GM10248 (cell line): ENCODE results near the gene BAIAP2L1.
"Not testable (repeated sequence)": the region's sequence is repeated elsewhere in the genome, so short reads cannot be mapped to it uniquely, and the experiment has no call there.

Experiments used
- CTCF ChIA-PET: fragments of 300-600 bp; sonication (Branson Sonifier 250); formaldehyde crosslinking; extraction: SDS; loops from one replicate; lab custom pipeline; 2021; ENCODE audit warnings: antibody characterized with exemption; lab: Yijun Ruan, JAX
- POLR2A ChIA-PET: fragments of 350-650 bp; sonication (Branson Sonifier 250); formaldehyde crosslinking; extraction: SDS; loops from one replicate; lab custom pipeline; 2020; ENCODE audit warnings: antibody characterized with exemption; lab: Yijun Ruan, JAX
- DNase-seq: peaks from one replicate; pipeline ENCODE4 v3.0.0; 2012; ENCODE audit errors: extremely low spot score
- TF ChIP-seq, protein P1 (sequence below): IDR thresholded peaks from 2 replicates; pipeline ENCODE4 v1.5.1; 2012; ENCODE audit warnings: mild to moderate bottlenecking, low read depth; ENCODE audit errors: extremely low read depth, missing control alignments, control extremely low read depth

The BAIAP2L1 gene

DNA sequence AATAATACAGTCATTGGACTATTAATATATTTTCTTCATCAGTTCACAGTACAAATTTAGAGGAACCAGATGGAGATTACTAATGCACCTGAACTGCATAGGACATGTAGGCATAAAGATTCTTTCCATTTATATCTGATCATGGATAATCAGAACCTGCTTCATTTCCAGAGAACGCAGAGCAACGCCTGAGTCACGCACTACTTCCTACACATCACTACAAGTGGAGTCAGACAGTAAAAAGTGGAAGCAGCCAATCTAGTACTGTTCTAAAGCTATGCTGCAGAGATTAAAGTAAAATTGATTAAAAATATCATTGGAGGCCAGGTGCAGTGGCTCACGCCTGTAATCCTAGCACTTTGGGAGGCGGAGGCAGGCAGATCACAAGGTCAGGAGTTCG, 76.1 kb downstream of the BAIAP2L1 start:
- TF ChIP-seq, protein P1, sequence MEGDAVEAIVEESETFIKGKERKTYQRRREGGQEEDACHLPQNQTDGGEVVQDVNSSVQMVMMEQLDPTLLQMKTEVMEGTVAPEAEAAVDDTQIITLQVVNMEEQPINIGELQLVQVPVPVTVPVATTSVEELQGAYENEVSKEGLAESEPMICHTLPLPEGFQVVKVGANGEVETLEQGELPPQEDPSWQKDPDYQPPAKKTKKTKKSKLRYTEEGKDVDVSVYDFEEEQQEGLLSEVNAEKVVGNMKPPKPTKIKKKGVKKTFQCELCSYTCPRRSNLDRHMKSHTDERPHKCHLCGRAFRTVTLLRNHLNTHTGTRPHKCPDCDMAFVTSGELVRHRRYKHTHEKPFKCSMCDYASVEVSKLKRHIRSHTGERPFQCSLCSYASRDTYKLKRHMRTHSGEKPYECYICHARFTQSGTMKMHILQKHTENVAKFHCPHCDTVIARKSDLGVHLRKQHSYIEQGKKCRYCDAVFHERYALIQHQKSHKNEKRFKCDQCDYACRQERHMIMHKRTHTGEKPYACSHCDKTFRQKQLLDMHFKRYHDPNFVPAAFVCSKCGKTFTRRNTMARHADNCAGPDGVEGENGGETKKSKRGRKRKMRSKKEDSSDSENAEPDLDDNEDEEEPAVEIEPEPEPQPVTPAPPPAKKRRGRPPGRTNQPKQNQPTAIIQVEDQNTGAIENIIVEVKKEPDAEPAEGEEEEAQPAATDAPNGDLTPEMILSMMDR: no peak
- ChIA-PET CTCF (interaction anchor here (1.0 to 1.5 kb wide), 2 partner anchors 9 to 10 kb away, joined by 3 to 5 read pairs; no protein-coding TSS in a partner anchor), POLR2A (no interaction called here)
- no peak for DNase-seq

DNA sequence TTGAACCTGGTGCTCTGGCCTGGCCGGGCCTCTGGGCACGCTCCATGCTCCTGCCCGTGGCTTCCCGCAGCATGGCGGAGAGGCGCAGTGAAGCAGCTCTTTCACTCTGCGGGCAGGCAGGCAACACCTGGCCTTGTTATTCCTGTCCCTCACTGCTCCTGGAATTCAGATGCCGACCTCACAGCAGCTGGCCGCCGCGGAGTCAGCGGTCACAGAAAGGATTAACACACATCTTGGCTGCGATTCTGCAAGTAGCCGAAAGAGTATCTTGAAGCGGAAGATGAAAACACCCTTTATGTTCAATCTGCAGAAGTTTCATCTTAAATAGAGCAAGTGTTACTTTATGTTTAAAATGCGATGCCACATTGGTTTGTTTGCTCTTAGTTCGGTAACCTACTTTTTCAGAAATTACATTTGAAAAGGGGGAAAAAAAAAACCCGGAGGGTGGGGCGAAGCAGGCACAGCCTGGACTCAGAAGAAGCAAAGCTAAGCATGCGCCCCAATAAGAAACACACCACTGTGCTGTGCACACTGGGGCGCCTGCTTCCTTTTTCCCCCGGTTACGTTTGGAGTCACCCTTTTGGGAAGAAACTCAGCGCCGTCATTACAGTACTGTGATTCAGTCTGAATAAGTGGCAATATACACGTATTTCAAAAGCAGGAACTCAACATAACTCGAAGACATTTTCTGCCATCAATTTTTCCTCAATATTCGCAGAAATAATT, 77.1 kb downstream of the BAIAP2L1 start:
- ChIA-PET POLR2A (no interaction called here), CTCF (interaction anchor here (0.9 to 1.5 kb wide), 5 partner anchors 9 to 112 kb away, joined by 3 to 5 read pairs (median 3); no protein-coding TSS in a partner anchor)
- TF ChIP-seq, protein P1: no peak
- DNase-seq: no peak

DNA sequence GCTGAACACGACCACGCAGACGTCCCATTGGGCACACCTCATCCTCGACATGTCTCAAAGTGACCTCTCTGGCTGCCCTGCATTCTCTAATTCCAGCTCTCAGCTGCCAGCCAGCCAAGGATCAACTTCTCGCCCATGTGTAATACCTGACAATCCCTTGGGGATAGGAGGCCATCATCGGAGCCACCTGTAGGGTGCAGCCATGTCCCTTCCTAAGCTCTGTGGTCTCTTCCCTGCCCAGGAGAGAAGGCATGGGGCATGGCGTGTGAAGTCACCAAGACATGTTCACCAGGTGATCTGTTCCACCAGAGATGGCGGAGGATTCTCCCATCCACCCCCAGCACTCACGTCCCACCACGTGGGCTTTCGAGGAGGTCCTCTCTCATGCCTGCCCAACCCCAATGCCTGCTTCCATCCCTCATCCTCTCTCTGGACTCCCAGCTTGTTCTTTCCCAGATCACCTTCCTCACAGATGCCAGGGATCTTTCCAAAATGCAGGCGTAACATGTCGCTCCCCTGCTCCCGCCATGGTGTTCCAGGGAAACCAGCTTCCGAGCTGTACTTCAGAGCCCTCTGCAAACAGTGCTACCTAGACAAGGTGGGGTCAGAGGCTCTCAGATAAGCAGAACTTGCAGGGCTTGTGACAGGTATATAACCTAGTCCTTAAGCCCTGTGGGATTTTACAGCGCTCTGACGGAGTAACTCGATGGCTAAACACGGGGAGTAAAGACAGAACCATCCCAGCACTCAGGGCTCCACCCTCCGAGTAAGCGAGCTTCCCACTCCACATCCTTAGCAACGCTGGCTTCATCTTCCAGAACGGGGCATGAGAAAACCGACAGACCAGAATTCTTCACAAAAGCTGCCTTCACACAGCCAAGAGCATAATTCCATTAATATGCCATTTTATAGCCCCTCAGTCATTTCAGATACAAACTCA, 78.3 kb downstream of the BAIAP2L1 start:
- ChIA-PET CTCF (interaction anchor here (0.9 to 1.4 kb wide), 5 partner anchors 11 to 113 kb away, joined by 3 read pairs; no protein-coding TSS in a partner anchor), POLR2A (no interaction called here)
- TF ChIP-seq, protein P1: no peak
- no peak for DNase-seq

DNA sequence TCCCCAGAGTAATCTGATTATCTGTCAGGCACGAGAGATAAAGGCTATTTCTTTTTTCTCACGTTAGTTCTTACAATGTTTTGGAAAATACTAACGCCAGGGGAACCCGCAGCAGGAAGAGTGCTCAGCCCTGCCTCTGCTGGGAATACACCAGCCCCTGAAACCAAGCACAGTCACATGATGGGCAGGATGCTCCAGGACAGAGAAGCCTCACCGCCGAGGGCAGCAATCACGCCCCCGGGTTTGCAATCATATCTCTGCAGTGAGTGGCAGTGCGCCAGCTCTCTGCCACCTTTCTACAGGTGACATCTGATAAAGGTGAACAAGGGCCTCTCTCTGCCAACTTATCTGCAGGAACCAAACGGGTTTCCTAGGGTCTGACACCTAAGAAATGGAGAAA, 79.6 kb downstream of the BAIAP2L1 start:
- CTCF ChIA-PET: no interaction called here
- POLR2A ChIA-PET: no interaction called here
- TF ChIP-seq, protein P1: no peak
- DNase-seq: no peak

DNA sequence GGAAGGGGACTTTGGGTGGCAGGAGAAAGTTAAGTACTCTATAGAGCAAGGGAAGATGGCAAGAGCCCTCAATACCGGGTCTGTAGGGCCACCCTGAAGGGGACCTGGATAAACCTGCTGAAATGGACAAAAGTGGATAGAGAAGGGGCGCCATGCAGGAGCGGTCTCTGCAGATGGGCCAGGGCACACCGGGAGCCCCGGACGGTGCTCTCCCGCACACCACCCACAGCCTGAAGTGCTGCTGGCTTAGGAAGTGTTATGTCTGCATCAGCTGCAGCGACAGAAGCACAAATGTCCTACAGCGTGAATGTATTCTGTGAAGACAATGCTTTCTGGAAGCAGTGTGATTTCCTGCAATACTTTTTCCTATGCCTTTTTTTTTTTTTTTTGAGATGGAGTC, 81.7 kb downstream of the BAIAP2L1 start:
- ChIA-PET POLR2A (no interaction called here), CTCF (no interaction called here)
- TF ChIP-seq, protein P1: no peak
- no peak for DNase-seq

DNA sequence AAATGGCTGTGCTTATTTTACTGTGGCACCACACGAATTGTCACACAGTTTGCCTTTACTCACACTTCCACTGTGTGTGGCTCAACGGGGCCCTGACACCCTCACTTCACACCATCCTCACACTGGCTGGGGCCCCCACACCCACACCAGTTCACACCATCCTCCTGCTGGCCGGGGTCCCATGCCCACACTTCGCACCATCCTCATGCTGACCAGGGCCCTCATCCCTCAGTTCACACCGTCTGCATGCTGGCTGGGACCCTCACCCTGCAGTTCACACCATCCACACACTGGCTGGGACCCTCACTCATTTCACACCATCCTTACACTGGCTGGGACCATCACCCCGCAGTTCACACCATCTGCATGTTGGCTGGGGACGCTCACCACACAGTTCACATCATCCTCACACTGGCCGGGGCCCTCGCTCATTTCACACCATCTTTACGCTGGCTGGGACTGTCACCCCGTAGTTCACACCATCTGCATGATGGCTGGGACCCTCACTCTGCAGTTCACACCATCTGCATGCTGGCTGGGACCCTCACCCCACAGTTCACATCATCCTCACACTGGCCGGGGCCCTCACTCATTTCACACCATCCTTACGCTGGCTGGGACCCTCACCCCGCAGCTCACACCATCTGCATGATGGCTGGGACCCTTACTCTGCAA, 83.4 kb downstream of the BAIAP2L1 start:
- TF ChIP-seq, protein P1: no peak
- DNase-seq: no peak
- CTCF ChIA-PET: interaction anchor here (1.0 to 1.7 kb wide), 3 partner anchors 9 to 23 kb away, joined by 3 to 6 read pairs (median 6); no protein-coding TSS in a partner anchor
- POLR2A ChIA-PET: no interaction called here

DNA sequence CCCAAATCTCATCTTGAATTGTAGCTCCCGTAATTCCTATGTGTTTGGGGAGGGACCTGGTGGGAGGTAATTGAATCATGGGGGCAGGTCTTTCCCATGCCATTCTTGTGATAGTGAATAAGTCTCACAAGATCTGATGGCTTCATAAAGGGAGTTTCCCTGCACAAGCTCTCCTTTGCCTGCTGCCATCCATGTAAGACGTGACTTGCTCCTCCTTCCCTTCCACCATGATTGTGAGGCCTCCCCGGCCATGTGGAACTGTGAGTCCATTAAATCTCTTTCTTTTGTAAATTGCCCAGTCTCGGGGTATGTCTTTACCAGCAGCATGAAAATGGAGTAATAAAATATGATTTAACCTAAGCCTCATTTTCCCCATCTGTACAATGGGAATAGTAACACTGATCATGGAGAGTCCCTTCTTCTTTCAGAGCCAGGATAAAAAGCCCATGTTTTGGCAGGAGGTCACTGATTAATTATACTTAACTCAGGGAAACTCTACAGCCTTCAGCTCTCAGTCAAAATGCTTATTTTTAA, 84.8 kb downstream of the BAIAP2L1 start:
- POLR2A ChIA-PET: not testable (repeated sequence)
- CTCF ChIA-PET: interaction anchor here (1.0 to 1.7 kb wide), 4 partner anchors 10 to 86 kb away, joined by 3 to 6 read pairs (median 5); no protein-coding TSS in a partner anchor

More for the DNA sequence above, 84.8 kb downstream of the BAIAP2L1 start:
- not testable (repeated sequence) for DNase-seq
